HCT116 (cell line): ENCODE results near the gene PIGC. TPM values are rescaled to one million over a fixed set of nuclear protein-coding genes. Genes with fewer than 3 reads are reported as not detected.

ENCODE experiments used
- ATAC-seq: fragments of 200-7000 bp; cut with Tn5 transposase; 2 replicates; pipeline ENCODE4 v1.9.1; 2020; ENCODE audit warnings: mild to moderate bottlenecking, moderate library complexity
- BruUV-seq: library from RNA; stranded (reverse); fragments of 400-500 nt; replicated peaks from 2 replicates; lab custom pipeline; 2021; lab: Mats Ljungman, UMichigan
- CTCF ChIA-PET: fragments of 300-600 bp; sonication (Branson Sonifier 250); formaldehyde crosslinking; loops from one replicate; lab custom pipeline; 2021; ENCODE audit warnings: antibody characterized with exemption; lab: Charles Lee
- POLR2A ChIA-PET: fragments of 300-600, 350-600 bp; sonication (Branson Sonifier 250); formaldehyde crosslinking; loops from one replicate; lab custom pipeline; 2021; ENCODE audit warnings: antibody characterized with exemption; lab: Charles Lee
- RAD21 ChIA-PET, 2 experiments: fragments of 300-600 bp; sonication (Branson Sonifier 250); formaldehyde crosslinking; loops; one replicate each; lab custom pipeline; 2023; ENCODE audit warnings: low total read pairs in 2 of 2; ENCODE audit not compliant: uncharacterized antibody in 2 of 2, unreplicated experiment in 2 of 2, low non-redundant PET in 1 of 2; lab: Charles Lee
- DNase-seq: peaks from one replicate; pipeline ENCODE4 v3.0.0-alpha.2; 2010; ENCODE audit warnings: low read depth, low spot score
- H2AFZ ChIP-seq: fragments of 200-600 bp; shearing (Covaris generic), sonication (generic); 2 replicates; pipeline ENCODE4 v1.6.1; 2017; ENCODE audit warnings: low read depth, mixed run types, mixed read lengths, antibody characterized with exemption, low read length; ENCODE audit not compliant: poor library complexity, severe bottlenecking
- H3K27ac ChIP-seq: 2 replicates; pipeline ENCODE4 v1.5.1; 2012; ENCODE audit warnings: low read depth, low read length
- H3K27me3 ChIP-seq: fragments of 200-600 bp; sonication (generic); 2 replicates; pipeline ENCODE4 v1.6.1; 2016; ENCODE audit warnings: mixed run types, low read length, mixed read lengths; ENCODE audit not compliant: insufficient read depth
- H3K36me3 ChIP-seq, 2 experiments: fragments of 200-500 bp in 1 of 2; fragments of 200-600 bp in 1 of 2; sonication (Bioruptor generic) in 1 of 2; sonication (generic) in 1 of 2; 2 replicates each; pipeline versions ENCODE4 v1.5.1 to v1.6.1; 2014 to 2016; ENCODE audit warnings: low read length in 2 of 2, inconsistent platforms in 1 of 2, mixed read lengths in 1 of 2, mixed run types in 1 of 2; ENCODE audit not compliant: insufficient read depth in 2 of 2, control insufficient read depth in 1 of 2
- H3K4me1 ChIP-seq, 2 experiments: fragments of 200-600 bp in 1 of 2; sonication (generic) in 1 of 2; 2 replicates each; pipeline versions ENCODE4 v1.5.1 to v1.6.1; 2012 to 2017; ENCODE audit warnings: low read length in 2 of 2, inconsistent platforms in 1 of 2, mild to moderate bottlenecking in 1 of 2, mixed read lengths in 1 of 2, mixed run types in 1 of 2, moderate library complexity in 1 of 2; ENCODE audit not compliant: insufficient read depth in 2 of 2, control insufficient read depth in 1 of 2
- H3K4me2 ChIP-seq: fragments of 200-600 bp; sonication (generic); 2 replicates; pipeline ENCODE4 v1.6.1; 2017; ENCODE audit warnings: mixed run types, low read length, mixed read lengths
- H3K4me3 ChIP-seq, 2 experiments: fragments of 200-600 bp in 1 of 2; sonication (generic) in 1 of 2; replicated peaks in 1 of 2; 2 replicates each; pipeline ENCODE4 v1.5.1; 2011 to 2016; ENCODE audit warnings: low read length in 2 of 2, control low read depth in 1 of 2, low read depth in 1 of 2, mild to moderate bottlenecking in 1 of 2, mixed read lengths in 1 of 2, mixed run types in 1 of 2
- H3K79me2 ChIP-seq: fragments of 200-600 bp; sonication (generic); 2 replicates; pipeline ENCODE4 v1.6.1; 2017; ENCODE audit warnings: mild to moderate bottlenecking, mixed run types, low read length, moderate library complexity, mixed read lengths; ENCODE audit not compliant: insufficient read depth
- H3K9ac ChIP-seq: fragments of 200-600 bp; sonication (generic); 2 replicates; pipeline ENCODE4 v1.6.1; 2016; ENCODE audit warnings: low read length, mixed read lengths
- H3K9me2 ChIP-seq: fragments of 200-600 bp; sonication (generic), shearing (Covaris generic); 2 replicates; pipeline ENCODE4 v1.6.1; 2017; ENCODE audit warnings: mixed run types, mild to moderate bottlenecking, moderate library complexity; ENCODE audit not compliant: insufficient read depth
- H3K9me3 ChIP-seq, 2 experiments: fragments of 200-500 bp in 1 of 2; fragments of 200-600 bp in 1 of 2; sonication (Bioruptor generic) in 1 of 2; sonication (generic) in 1 of 2; 2 replicates each; pipeline ENCODE4 v1.6.1; 2014 to 2017; ENCODE audit warnings: low read length in 2 of 2, mixed read lengths in 2 of 2, inconsistent platforms in 1 of 2, low read depth in 1 of 2, mild to moderate bottlenecking in 1 of 2, mixed run types in 1 of 2, moderate library complexity in 1 of 2; ENCODE audit not compliant: control insufficient read depth in 1 of 2, insufficient read depth in 1 of 2
- H4K20me1 ChIP-seq: fragments of 200-600 bp; sonication (generic), shearing (Covaris generic); 2 replicates; pipeline ENCODE4 v1.6.1; 2017; ENCODE audit warnings: mixed run types, mild to moderate bottlenecking, moderate library complexity; ENCODE audit not compliant: insufficient read depth
- CEBPB ChIP-seq: IDR thresholded peaks from 2 replicates; pipeline ENCODE4 v1.6.1; 2012; ENCODE audit warnings: low read depth
- CTCF ChIP-seq, 3 experiments: fragments of 200-600 bp in 1 of 3; sonication (generic) in 1 of 3; IDR thresholded peaks in 2 of 3; conservative IDR thresholded peaks in 1 of 3; 2 replicates each; pipeline ENCODE4 v1.5.1; 2012 to 2017; ENCODE audit warnings: low read depth in 2 of 3, low read length in 2 of 3, antibody characterized with exemption in 1 of 3, borderline replicate concordance in 1 of 3, control low read depth in 1 of 3, mild to moderate bottlenecking in 1 of 3, mixed read lengths in 1 of 3, mixed run types in 1 of 3, moderate library complexity in 1 of 3; ENCODE audit not compliant: insufficient read depth in 1 of 3
- POLR2AphosphoS5 ChIP-seq: IDR thresholded peaks from 2 replicates; pipeline ENCODE4 v1.6.1; 2011; ENCODE audit warnings: mild to moderate bottlenecking, low read depth, low read length, moderate library complexity
- RAD21 ChIP-seq: IDR thresholded peaks from 2 replicates; pipeline ENCODE4 v1.6.1; 2012; ENCODE audit warnings: low read depth, mild to moderate bottlenecking
- REST ChIP-seq: IDR thresholded peaks from 2 replicates; pipeline ENCODE4 v1.6.1; 2012; ENCODE audit warnings: low read depth
- SP1 ChIP-seq: IDR thresholded peaks from 2 replicates; pipeline ENCODE4 v1.6.1; 2012; ENCODE audit warnings: low read depth
- SRF ChIP-seq: IDR thresholded peaks from 2 replicates; pipeline ENCODE4 v1.6.1; 2012; ENCODE audit warnings: low read depth
- TCF7L2 ChIP-seq: IDR thresholded peaks from 2 replicates; pipeline ENCODE4 v1.7.0; 2011; ENCODE audit warnings: borderline replicate concordance, inconsistent platforms; ENCODE audit not compliant: insufficient read depth, insufficient read length; ENCODE audit errors: extremely low read depth
- YY1 ChIP-seq: IDR thresholded peaks from 2 replicates; pipeline ENCODE4 v1.6.1; 2011; ENCODE audit warnings: low read length, low read depth, moderate library complexity, mild to moderate bottlenecking; ENCODE audit not compliant: insufficient replicate concordance; ENCODE audit errors: extremely low read depth
- ZBTB33 ChIP-seq: IDR thresholded peaks from 2 replicates; pipeline ENCODE4 v1.6.1; 2011; ENCODE audit warnings: mild to moderate bottlenecking, low read length, moderate library complexity; ENCODE audit not compliant: insufficient replicate concordance; ENCODE audit errors: extremely low read depth
- intact Hi-C: fragments of 100-400 bp; cut with micrococcal nuclease; formaldehyde crosslinking; loops from 2 replicates; pipeline ENCODE4 v1.10.0; 2022
- total RNA-seq: library from RNA; stranded (reverse); gene quantifications from one replicate; pipeline ENCODE4 v1.2.1, GENCODE V29; 2021; ENCODE audit not compliant: unreplicated experiment

Gene PIGC
- total RNA-seq, 1 experiment from 2014 or later = 11.9 TPM

GRCh38 chr1:172401892-172402291, 42.0 kb downstream of the PIGC start:
- no TSS peak for BruUV-seq
- Histone ChIP-seq H3K4me2 (no peak overlapping the region), H3K9me3 (no peaks in the 10 kb centered on the region), H2AFZ (no peak overlapping the region), H3K9me2 (no peaks in the 10 kb centered on the region), H3K27me3 (peaks cover 5% of the 10 kb centered on the region; the same call in 1 of the 2 replicates), H3K4me3 (no peak overlapping the region), H3K9ac (no peak overlapping the region), H4K20me1 (no peaks in the 10 kb centered on the region), H3K27ac (no peak overlapping the region), H3K4me1 (peaks cover 5 to 9% of the 10 kb centered on the region in 2 experiments; a peak in 3 of 4 replicates), H3K36me3 (no peaks in the 10 kb centered on the region), H3K79me2 (no peaks in the 10 kb centered on the region)
- POLR2A ChIA-PET = no interaction called here
- ATAC-seq = peak; percentile 67
- intact Hi-C loops = loop anchor here (5.0 kb wide), 1 partner anchor 600 kb away; no protein-coding TSS in a partner anchor
- TF ChIP-seq CTCF (IDR thresholded peaks at IDR 0.05 in 2 of 3, conservative IDR thresholded peaks at IDR 0.05 in 1 of 3; ENCODE audit: borderline replicate concordance in 1 of 3, insufficient read depth in 1 of 3, low read depth in 2 of 3, low read length in 2 of 3) (peak; percentile 22 to 57 (median 53); a peak in 5 of 6 replicates), TCF7L2 (peak; percentile 49), SRF (no peak), RAD21 (peak; percentile 34; the same call in 1 of the 2 replicates)
- DNase-seq = no peak
- RAD21 ChIA-PET = no interaction called here
- CTCF ChIA-PET = interaction anchor here (1.5 kb wide), 1 partner anchor 399 kb away, joined by 7 read pairs; no protein-coding TSS in a partner anchor

- CTCF ChIA-PET = interaction anchor here (1.5 kb wide), 1 partner anchor 399 kb away, joined by 7 read pairs; no protein-coding TSS in a partner anchor
- Histone ChIP-seq H2AFZ (no peak overlapping the region), H3K9ac (no peak overlapping the region), H4K20me1 (no peaks in the 10 kb centered on the region), H3K4me3 (no peak overlapping the region), H3K4me2 (no peak overlapping the region), H3K9me3 (no peaks in the 10 kb centered on the region), H3K9me2 (no peaks in the 10 kb centered on the region), H3K27me3 (peaks cover 5% of the 10 kb centered on the region; the same call in 1 of the 2 replicates), H3K36me3 (no peaks in the 10 kb centered on the region), H3K79me2 (no peaks in the 10 kb centered on the region), H3K4me1 (peaks cover 5 to 9% of the 10 kb centered on the region in 2 experiments; a peak in 3 of 4 replicates), H3K27ac (no peak overlapping the region)
- DNase-seq (no peak), ATAC-seq (no peak)
- RAD21 ChIA-PET = no interaction called here
- intact Hi-C loops = loop anchor here (5.0 kb wide), 1 partner anchor 599 kb away; no protein-coding TSS in a partner anchor
- POLR2A ChIA-PET = no interaction called here
- no TSS peak for BruUV-seq
- TF ChIP-seq YY1 (no peak), TCF7L2 (no peak), REST (no peak), SP1 (no peak), ZBTB33 (no peak), POLR2AphosphoS5 (no peak), CEBPB (no peak)
Measured at GRCh38 chr1:172401477-172401876, 42.4 kb downstream of the PIGC start.
